Measurements from ENCODE around the gene HLA-DPA1. TPM values are rescaled to one million over a fixed set of nuclear protein-coding genes. Genes with fewer than 3 reads are reported as not detected.

HLA-DPA1 gene
- total RNA-seq, 1 experiment from 2014 or later: 0.43 TPM

DNA sequence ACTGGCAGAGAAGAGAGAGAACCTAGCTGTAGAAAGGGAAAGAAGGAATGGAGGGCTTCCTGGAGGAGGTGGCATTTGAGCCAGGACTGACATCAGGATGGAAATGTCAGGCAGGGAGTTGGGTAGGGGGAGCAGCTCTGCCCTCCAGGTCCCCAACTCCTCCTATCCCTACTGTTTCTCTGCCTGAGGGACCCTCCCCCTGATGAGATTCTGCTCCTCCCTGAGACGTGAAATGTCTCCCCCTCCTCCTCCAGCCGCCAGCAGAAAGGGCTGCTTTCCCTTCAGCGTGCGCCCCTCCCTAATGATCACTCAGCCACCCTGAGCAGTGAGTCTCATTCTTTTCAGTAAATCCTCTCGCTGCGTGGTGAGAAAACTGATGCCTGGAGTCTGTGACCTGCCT is 43.0 kb upstream of the HLA-DPA1 start:
- Histone ChIP-seq H3K4me1 (ENCODE audit: insufficient read depth, low read length, poor library complexity, severe bottlenecking) (peaks cover 5% of the 10 kb centered on the region), H3K4me3 (ENCODE audit: low read depth, low read length, poor library complexity, severe bottlenecking) (no peak overlapping the region), H3K27me3 (replicated peaks; ENCODE audit: insufficient read depth, low read depth, low read length, poor library complexity) (peaks cover 43% of the 10 kb centered on the region), H3K27ac (ENCODE audit: low read depth, low read length, poor library complexity, severe bottlenecking) (no peak overlapping the region), H3K36me3 (ENCODE audit: insufficient read depth, low read length, poor library complexity, severe bottlenecking) (no peaks in the 10 kb centered on the region), H3K9me3 (ENCODE audit: low read depth, low read length, poor library complexity, severe bottlenecking) (no peaks in the 10 kb centered on the region)
- TF ChIP-seq, protein P1, sequence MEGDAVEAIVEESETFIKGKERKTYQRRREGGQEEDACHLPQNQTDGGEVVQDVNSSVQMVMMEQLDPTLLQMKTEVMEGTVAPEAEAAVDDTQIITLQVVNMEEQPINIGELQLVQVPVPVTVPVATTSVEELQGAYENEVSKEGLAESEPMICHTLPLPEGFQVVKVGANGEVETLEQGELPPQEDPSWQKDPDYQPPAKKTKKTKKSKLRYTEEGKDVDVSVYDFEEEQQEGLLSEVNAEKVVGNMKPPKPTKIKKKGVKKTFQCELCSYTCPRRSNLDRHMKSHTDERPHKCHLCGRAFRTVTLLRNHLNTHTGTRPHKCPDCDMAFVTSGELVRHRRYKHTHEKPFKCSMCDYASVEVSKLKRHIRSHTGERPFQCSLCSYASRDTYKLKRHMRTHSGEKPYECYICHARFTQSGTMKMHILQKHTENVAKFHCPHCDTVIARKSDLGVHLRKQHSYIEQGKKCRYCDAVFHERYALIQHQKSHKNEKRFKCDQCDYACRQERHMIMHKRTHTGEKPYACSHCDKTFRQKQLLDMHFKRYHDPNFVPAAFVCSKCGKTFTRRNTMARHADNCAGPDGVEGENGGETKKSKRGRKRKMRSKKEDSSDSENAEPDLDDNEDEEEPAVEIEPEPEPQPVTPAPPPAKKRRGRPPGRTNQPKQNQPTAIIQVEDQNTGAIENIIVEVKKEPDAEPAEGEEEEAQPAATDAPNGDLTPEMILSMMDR (conservative IDR thresholded peaks at IDR 0.05; ENCODE audit: low read depth, low read length): no peak
- TF ChIP-seq EZH2 (IDR thresholded peaks at IDR 0.05; ENCODE audit: borderline replicate concordance, low read depth, low read length, poor library complexity, severe bottlenecking): no peak
- ChIA-PET POLR2A (ENCODE audit: low non-redundant PET) (no interaction called here), CTCF (interaction anchor here (0.9 to 1.2 kb wide), 2 partner anchors 31 to 132 kb away, joined by 3 to 4 read pairs; no protein-coding TSS in a partner anchor)
- intact Hi-C loops (cut with micrococcal nuclease; ENCODE audit: unreplicated experiment): no loop called here
- no TSS peak for BruUV-seq (replicated peaks)
- no peak for DNase-seq (ENCODE audit: low spot score)

DNA sequence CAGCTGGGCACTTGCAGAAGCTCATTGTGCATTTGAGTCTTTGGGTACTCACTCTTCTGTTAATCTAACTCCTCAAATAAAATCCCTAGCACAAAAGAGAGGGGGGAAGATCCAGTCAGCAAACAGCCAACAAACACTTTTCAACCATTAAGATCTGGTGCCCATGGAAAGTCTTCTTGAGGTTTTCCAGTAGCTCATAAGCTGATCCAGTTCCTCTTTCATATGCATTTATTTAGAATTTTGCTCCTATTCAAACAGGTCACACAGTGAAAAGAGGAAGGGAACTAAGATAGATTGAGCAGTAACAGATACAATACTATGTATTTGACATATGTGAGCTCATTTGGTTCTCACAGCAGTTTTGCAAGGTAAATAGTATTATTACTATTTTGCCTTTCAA is 41.0 kb upstream of the HLA-DPA1 start:
- POLR2A ChIA-PET (ENCODE audit: low non-redundant PET): no interaction called here
- H3K4me1 ChIP-seq (ENCODE audit: insufficient read depth, low read length, poor library complexity, severe bottlenecking): peaks cover 5% of the 10 kb centered on the region
- no TSS peak for BruUV-seq (replicated peaks)
- no peaks in the 10 kb centered on the region for H3K9me3 ChIP-seq (ENCODE audit: low read depth, low read length, poor library complexity, severe bottlenecking)
- CTCF ChIA-PET: no interaction called here
- H3K27ac ChIP-seq (ENCODE audit: low read depth, low read length, poor library complexity, severe bottlenecking): no peak overlapping the region
- TF ChIP-seq, protein P1 (conservative IDR thresholded peaks at IDR 0.05; ENCODE audit: low read depth, low read length): no peak
- no peak for TF ChIP-seq EZH2 (IDR thresholded peaks at IDR 0.05; ENCODE audit: borderline replicate concordance, low read depth, low read length, poor library complexity, severe bottlenecking)
- H3K27me3 ChIP-seq (replicated peaks; ENCODE audit: insufficient read depth, low read depth, low read length, poor library complexity): peaks cover 56% of the 10 kb centered on the region
- H3K4me3 ChIP-seq (ENCODE audit: low read depth, low read length, poor library complexity, severe bottlenecking): no peak overlapping the region
- H3K36me3 ChIP-seq (ENCODE audit: insufficient read depth, low read length, poor library complexity, severe bottlenecking): no peaks in the 10 kb centered on the region
- DNase-seq (ENCODE audit: low spot score): no peak
- intact Hi-C loops (cut with micrococcal nuclease; ENCODE audit: unreplicated experiment): no loop called here

DNA sequence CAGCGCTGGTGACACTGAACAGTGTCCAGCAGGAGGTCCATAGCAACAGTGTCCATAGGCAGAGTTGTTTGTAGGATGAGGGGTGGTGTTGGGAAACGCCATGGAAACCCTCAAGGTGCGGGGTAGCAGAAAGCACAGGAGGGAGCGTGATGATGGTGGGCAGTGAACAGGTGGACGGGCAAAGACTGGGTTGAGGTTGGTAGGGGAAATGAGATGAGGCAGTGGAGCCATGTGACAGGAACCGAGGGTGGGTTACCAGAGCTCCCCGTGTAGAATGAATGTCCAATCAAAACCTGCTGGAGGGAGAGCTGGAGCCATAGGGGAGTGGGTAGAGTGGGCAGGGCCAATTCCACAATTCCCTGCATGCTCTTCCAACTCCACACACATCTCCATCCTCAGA is 40.3 kb upstream of the HLA-DPA1 start:
- intact Hi-C loops (cut with micrococcal nuclease; ENCODE audit: unreplicated experiment): no loop called here
- Histone ChIP-seq H3K27me3 (replicated peaks; ENCODE audit: insufficient read depth, low read depth, low read length, poor library complexity) (peaks cover 57% of the 10 kb centered on the region), H3K9me3 (ENCODE audit: low read depth, low read length, poor library complexity, severe bottlenecking) (no peaks in the 10 kb centered on the region), H3K4me1 (ENCODE audit: insufficient read depth, low read length, poor library complexity, severe bottlenecking) (peaks cover 5% of the 10 kb centered on the region), H3K36me3 (ENCODE audit: insufficient read depth, low read length, poor library complexity, severe bottlenecking) (no peaks in the 10 kb centered on the region), H3K27ac (ENCODE audit: low read depth, low read length, poor library complexity, severe bottlenecking) (no peak overlapping the region), H3K4me3 (ENCODE audit: low read depth, low read length, poor library complexity, severe bottlenecking) (no peak overlapping the region)
- TF ChIP-seq, protein P1 (conservative IDR thresholded peaks at IDR 0.05; ENCODE audit: low read depth, low read length): no peak
- no peak for TF ChIP-seq EZH2 (IDR thresholded peaks at IDR 0.05; ENCODE audit: borderline replicate concordance, low read depth, low read length, poor library complexity, severe bottlenecking)
- no peak for DNase-seq (ENCODE audit: low spot score)
- no TSS peak for BruUV-seq (replicated peaks)
- ChIA-PET CTCF (no interaction called here), POLR2A (ENCODE audit: low non-redundant PET) (no interaction called here)

All from A673 (cell line).